NCI-H146 treated with DMSO at 0.1 percent for 48 hours (cell line): ENCODE data around the gene MAB21L4.

Experiments
- DNase-seq: peaks from one replicate; lab custom pipeline; 2025; ENCODE audit not compliant: unreplicated experiment; lab: John Stamatoyannopoulos, UW

Gene MAB21L4

DNA sequence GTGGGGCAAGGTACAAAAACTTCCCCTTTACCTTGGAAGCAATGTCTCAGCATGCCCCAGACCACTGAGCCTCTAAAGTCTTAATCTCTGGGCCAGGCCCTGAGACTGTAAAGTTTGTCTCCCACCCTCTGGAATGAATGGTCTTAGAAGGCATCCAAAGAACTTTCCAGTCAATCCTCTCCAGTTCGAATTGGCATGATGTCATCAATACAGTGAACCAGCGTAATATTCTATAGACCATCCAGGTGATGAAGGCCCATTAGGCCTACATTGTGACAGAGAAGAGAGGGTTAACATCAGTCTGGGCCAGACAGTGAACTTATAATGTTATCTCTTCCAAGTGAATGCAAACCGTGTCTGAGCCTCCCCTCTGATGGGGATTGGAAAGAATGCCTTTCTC lies 11.2 kb downstream of the MAB21L4 start:
- DNase-seq: no peak

DNA sequence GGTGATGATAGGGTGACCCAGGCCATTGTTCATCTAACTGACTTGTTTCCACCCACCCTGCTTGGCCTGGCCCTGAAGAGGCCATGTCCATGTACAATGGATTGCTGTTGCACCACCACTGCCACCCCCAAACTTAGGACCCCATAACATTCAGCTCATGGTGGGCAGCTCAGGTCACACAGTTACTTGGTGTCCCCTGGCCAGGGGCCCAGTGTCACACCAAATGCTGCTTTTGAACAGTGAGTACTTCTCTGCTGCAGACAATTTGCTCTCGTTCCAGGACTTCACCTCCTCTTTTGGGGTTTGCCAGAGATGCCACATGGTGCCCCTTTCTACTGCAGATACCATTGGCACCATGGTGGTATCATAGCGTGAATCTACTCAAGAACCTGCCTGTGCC lies 11.7 kb downstream of the MAB21L4 start:
- DNase-seq: no peak

- peak; percentile 63 for DNase-seq
These were observed 14.0 kb downstream of the MAB21L4 start for GRCh38 chr2:240881913-240882312.

- DNase-seq: no peak
These were observed 16.9 kb downstream of the MAB21L4 start for GRCh38 chr2:240879105-240879504.

DNA sequence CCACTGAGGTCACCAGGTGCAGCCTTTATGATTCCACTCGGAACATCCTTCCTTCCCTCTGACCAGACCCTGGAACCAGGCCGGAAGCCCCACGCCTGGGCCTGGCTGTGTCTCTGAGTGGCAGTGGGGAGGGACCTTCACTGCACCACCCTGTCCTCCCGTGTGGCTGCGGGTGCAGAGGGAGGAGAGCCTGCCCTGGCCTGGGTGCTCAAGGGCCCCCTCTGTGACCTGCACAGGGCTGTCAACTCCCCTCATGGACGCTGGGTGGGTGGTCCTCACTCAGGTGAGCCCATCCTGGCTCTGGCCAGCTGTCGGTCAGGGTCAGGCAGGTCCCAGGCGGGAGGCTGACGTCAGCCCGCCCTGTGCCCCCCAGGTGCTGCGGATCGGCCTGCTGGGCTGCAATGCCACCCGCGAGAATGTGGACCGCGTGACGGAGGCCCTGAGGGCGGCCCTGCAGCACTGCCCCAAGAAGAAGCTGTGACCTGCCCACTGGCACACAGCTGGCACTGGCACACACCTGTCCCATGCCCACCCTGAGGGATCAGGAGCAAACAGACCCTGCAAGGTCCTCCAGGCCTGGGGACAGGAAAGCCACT lies 17.5 kb downstream of the MAB21L4 start:
- DNase-seq: no peak

DNA sequence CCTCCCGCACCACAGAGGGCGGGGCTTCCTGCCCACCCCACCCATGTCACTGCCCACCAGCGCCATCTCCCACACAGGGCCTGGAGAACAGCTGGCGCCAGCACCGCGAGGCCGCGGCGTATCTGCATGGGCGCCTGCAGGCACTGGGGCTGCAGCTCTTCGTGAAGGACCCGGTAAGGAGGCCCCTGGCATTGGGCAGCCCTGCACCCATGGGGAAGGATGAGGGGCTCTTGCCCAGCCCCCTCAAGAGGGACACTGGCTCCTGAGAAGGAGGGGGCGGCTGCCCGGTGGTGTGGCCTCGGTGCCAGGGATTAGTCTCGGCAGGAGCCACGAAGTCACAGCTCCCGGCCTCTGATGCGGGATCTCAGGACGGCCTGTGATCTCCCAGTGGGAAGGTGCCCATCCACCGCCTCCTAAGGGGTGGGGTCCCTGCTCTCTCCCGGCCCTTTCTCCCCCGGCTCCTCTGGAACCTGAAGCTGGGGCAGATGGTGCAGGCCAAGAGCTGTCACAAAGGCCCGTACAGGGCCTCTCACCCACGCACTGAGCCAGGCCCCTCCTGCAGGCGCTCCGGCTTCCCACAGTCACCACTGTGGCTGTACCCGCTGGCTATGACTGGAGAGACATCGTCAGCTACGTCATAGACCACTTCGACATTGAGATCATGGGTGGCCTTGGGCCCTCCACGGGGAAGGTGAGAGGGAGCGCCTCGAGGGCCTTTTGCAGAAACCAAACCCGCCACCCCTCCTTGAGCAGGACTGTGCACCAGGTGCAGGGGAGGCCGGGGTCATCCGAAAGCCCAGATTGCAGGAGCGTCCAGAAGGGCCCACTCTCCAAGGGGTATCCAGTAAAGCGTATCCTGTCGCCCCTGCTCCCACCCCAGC lies 18.3 kb downstream of the MAB21L4 start:
- DNase-seq: no peak

DNA sequence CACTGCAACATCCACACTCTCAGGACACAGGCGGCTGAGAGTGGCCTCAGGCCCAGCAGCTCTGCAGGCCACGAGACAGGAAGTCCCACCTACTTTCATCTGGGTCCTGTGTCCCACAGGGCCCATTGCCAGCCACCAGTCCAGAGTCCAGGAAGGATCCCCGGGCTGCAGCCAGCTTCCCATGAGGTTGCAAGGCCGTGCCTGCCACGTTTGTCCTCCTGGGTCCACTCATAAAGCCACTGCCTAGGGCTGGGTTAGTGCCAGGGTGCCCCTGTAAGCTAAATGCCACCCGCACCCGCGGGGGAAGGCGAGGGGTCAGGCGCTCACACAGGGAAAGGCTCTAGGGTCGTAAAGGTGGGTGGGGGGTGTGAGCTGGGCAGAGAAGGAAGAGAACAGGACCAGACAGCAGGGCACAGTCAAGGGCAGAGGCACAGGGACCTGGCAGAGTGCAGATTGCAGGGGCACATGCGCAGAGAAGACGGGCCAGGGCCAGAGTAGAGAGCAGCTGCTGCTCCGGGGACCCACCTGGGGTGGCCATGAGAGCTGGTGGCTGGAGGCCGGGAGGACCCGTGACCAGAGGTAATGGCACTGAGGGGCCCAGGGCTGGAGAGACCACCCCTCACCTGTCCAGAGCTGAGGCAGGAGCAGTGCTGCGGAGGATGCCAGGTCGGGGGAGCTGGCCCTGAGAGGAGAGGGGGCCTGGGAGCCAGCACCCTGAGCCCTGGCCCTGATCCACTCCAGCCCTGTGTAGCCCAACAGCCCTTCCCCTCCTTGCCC lies 19.3 kb downstream of the MAB21L4 start:
- no peak for DNase-seq

- no peak for DNase-seq
These were observed 19.9 kb downstream of the MAB21L4 start for GRCh38 chr2:240876035-240876474.

DNA sequence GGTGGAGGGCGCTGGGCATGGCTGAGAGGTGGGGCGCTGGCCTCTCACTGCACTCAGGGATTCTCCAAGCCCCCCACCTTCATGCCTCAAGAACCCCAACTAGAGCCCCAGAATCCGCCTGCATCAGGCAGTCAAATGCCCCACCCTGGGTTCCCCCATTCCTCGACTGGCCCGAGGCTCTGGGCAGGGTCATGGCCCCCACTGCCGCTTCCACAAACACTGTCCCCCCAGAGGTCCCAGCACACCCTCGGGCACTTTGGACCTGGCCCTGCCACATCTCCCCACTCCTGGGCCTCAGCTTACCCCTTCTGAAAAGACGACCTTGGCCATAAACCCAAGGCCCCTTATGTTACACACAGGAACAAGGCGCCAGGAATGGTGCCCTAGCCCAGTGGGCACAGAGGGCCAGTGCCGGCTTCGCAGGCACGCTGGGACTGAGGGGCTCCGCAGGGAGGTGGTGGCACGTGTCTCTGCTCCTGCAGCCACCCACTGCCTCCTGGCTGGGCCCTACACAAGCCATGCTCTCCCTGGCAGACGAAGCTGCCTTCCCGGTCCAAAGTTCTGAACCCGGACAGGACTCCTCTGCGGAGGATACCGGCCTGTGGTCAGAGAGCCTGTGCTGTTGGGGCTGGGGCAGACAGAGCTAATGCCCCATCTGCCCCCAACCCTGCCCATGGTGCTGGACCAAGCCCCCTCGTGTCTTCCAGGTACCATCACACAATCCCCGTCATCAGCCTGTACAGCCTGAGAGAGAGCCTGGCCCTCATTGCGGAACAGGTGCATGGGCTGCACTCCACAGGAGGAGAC lies 20.5 kb downstream of the MAB21L4 start:
- DNase-seq: no peak

GRCh38 chr2:240874715-240875227 lies 21.2 kb downstream of the MAB21L4 start:
- no peak for DNase-seq

DNA sequence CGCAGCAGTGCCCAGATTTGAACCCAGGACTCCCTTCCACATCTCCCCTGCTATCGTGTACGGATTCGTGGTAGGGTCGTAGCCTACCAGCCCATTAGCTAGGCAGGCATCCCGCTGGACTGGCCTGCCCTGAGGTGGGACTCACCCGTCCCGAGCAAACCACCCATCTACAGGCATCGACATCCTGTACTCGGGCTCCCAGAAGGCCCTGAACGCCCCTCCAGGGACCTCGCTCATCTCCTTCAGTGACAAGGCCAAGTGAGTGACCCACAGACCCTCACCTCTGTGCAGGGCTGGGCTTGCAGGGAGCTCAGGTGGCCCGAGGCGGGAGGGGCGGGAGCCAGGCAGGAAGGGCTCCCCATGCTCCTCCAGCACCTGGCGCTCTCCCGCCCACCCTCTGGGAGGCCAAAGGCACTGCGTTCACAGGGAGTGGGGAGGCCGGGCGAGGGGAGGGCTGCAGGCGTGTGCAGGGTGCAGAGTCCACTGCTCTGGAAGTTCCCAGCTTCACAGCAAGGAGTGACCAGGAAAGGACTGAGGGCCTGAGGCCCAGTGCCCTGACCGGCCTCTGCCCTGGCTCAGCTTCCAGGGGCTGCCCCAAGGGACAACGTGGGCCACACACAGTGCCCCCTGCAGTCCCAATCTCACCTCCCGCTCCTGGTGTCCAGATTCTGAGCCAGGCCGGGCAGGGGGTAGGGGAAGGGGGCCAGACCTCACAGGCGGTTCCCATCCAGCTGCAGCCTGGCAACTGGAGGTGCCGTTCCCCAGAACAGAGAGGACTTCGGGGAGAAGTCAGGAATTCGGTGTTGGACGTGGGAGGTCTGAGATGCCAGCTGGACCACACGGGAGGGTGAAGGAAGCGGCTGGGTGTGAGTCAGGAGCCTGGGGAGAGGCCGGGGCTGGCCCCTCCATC lies 21.9 kb downstream of the MAB21L4 start:
- DNase-seq: no peak

GRCh38 chr2:240873098-240873788 lies 22.7 kb downstream of the MAB21L4 start:
- DNase-seq: no peak

DNA sequence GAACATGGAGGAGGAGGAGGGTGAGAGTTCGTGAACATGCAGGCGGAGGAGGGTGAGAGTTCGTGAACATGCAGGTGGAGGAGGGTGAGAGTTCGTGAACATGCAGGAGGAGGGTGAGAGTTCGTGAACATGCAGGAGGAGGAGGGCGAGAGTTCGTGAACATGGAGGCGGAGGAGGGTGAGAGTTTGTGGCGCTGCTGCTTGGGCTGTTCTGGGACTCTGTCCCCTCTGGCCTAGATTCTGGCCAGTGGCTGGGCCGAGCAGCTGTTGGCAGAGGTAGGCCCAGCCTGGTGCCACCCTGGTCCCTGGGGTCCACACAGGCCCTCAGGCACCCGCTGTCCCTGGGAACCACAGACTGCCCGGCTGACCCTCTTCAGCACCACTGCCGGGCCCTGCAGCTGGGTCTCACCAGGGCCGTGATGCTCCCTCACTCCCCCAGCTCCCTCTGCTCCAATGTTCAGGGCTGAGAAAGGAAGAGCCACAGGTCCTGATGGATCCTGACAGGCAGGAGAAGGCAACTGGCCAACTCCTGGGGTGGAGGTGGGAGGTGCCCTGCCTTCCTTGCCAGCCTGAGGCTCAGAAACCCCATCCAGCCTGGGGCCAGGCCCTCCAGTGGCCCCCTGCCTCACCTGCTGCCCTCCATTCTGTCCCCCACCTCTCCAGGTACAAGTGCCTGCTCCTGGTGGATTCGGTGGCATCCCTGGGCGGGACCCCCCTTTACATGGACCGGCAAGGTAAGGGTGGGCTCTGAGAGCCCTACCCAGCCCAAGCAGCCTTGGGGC lies 23.4 kb downstream of the MAB21L4 start:
- DNase-seq: no peak

GRCh38 chr2:240871071-240871958 lies 24.6 kb downstream of the MAB21L4 start:
- no peak for DNase-seq

GRCh38 chr2:240869956-240870875 lies 25.7 kb downstream of the MAB21L4 start:
- no peak for DNase-seq
